PFSK-1 (cell line): ENCODE results near the gene ARHGEF7.

Experiments used
- POLR2AphosphoS5 ChIP-seq: IDR thresholded peaks from 2 replicates; pipeline ENCODE4 v1.6.1; 2012; ENCODE audit warnings: low read depth, mild to moderate bottlenecking, control low read depth, low read length, moderate library complexity
- REST ChIP-seq, 2 experiments: IDR thresholded peaks; 2 replicates each; pipeline versions ENCODE4 v1.6.1 to v1.8.0; 2011 to 2012; ENCODE audit warnings: low read depth in 2 of 2, low read length in 2 of 2, control low read depth in 1 of 2, inconsistent platforms in 1 of 2, mild to moderate bottlenecking in 1 of 2, moderate library complexity in 1 of 2; ENCODE audit not compliant: insufficient read depth in 1 of 2

- TF ChIP-seq POLR2AphosphoS5 (no peak), REST (IDR thresholded peaks at IDR 0.05; ENCODE audit: insufficient read depth in 1 of 2, low read depth in 2 of 2, low read length in 2 of 2) (no peak)
Observed at GRCh38 chr13:111114362-111115060, 599 bp upstream of the ARHGEF7 start.
